ENCODE measurements around the gene PLPP4. TPM values are rescaled to one million over a fixed set of nuclear protein-coding genes. Genes with fewer than 3 reads are reported as not detected.

The PLPP4 gene
- total and polyA plus RNA-seq, 10 donors, result not detected

- TF ChIP-seq CTCF (IDR thresholded peaks at IDR 0.05 in 8 of 11, conservative IDR thresholded peaks at IDR 0.05 in 3 of 11), result no peak
- TF ChIP-seq POLR2AphosphoS5 (IDR thresholded peaks at IDR 0.05), result no peak
- no peak for TF ChIP-seq POLR2A (IDR thresholded peaks at IDR 0.05)
- no peaks in the 10 kb centered on the region for H3K27me3 ChIP-seq (replicated peaks in 1 of 7)
- H3K36me3 ChIP-seq, result no peaks in the 10 kb centered on the region
- no peak for DNase-seq
- H3K27ac ChIP-seq, result no peak overlapping the region
- intact Hi-C loops (cut with DNase I; ENCODE audit: low total_unique reads), result no loop called here
- WGBS, 5 donors, result 52 to 60% (median 56%) methylated on average over 3 of the region's 3 CpGs
- no peaks in the 10 kb centered on the region for H3K4me1 ChIP-seq
- peaks cover 7 to 33% (median 27%) of the 10 kb centered on the region in 8 donors for H3K9me3 ChIP-seq
- no peak overlapping the region for H3K4me3 ChIP-seq
These were observed 159.4 kb downstream of the PLPP4 start for GRCh38 chr10:120616311-120616911.

- intact Hi-C loops (cut with DNase I; ENCODE audit: low total_unique reads), result no loop called here
- no peaks in the 10 kb centered on the region for H3K27me3 ChIP-seq (replicated peaks in 1 of 7)
- no peaks in the 10 kb centered on the region for H3K4me1 ChIP-seq
- 43 to 89% (median 65%) methylated on average over 1 of the region's 1 CpG for WGBS, 5 donors
- no peak overlapping the region for H3K4me3 ChIP-seq
- DNase-seq, result no peak
- peaks cover 0 to 12% (median 5%) of the 10 kb centered on the region in 8 donors for H3K9me3 ChIP-seq
- no peak for TF ChIP-seq POLR2A (IDR thresholded peaks at IDR 0.05)
- TF ChIP-seq CTCF (IDR thresholded peaks at IDR 0.05 in 8 of 11, conservative IDR thresholded peaks at IDR 0.05 in 3 of 11), result no peak
- TF ChIP-seq POLR2AphosphoS5 (IDR thresholded peaks at IDR 0.05), result no peak
- no peak overlapping the region for H3K27ac ChIP-seq
- no peaks in the 10 kb centered on the region for H3K36me3 ChIP-seq
These were observed 171.2 kb downstream of the PLPP4 start for GRCh38 chr10:120628197-120628596.

- DNase-seq, result no peak
- no peak overlapping the region for H3K4me3 ChIP-seq
- intact Hi-C loops (cut with DNase I; ENCODE audit: low total_unique reads), result no loop called here
- no peak for TF ChIP-seq POLR2A (IDR thresholded peaks at IDR 0.05)
- TF ChIP-seq CTCF (IDR thresholded peaks at IDR 0.05 in 8 of 11, conservative IDR thresholded peaks at IDR 0.05 in 3 of 11), result no peak
- no peak for TF ChIP-seq POLR2AphosphoS5 (IDR thresholded peaks at IDR 0.05)
- H3K9me3 ChIP-seq, result peaks cover 0 to 12% (median 5%) of the 10 kb centered on the region in 8 donors
- no peaks in the 10 kb centered on the region for H3K27me3 ChIP-seq (replicated peaks in 1 of 7)
- no peaks in the 10 kb centered on the region for H3K4me1 ChIP-seq
- no peak overlapping the region for H3K27ac ChIP-seq
- H3K36me3 ChIP-seq, result no peaks in the 10 kb centered on the region
- WGBS, 5 donors, result 46 to 68% (median 53%) methylated on average over 1 of the region's 1 CpG
These were observed 173.2 kb downstream of the PLPP4 start for GRCh38 chr10:120630266-120630665.

- Histone ChIP-seq H3K27me3 (replicated peaks in 1 of 7) (peaks cover 0 to 1% (median 0%) of the 10 kb centered on the region in 7 donors), H3K4me1 (no peaks in the 10 kb centered on the region), H3K9me3 (peaks cover 0 to 12% (median 5%) of the 10 kb centered on the region in 8 donors), H3K36me3 (no peaks in the 10 kb centered on the region), H3K4me3 (no peak overlapping the region), H3K27ac (no peak overlapping the region)
- intact Hi-C loops (cut with DNase I; ENCODE audit: low total_unique reads), result no loop called here
- TF ChIP-seq POLR2AphosphoS5 (IDR thresholded peaks at IDR 0.05) (no peak), POLR2A (IDR thresholded peaks at IDR 0.05) (no peak), CTCF (IDR thresholded peaks at IDR 0.05 in 8 of 11, conservative IDR thresholded peaks at IDR 0.05 in 3 of 11) (no peak)
- DNase-seq, result no peak
- 50 to 72% (median 54%) methylated on average over 1 of the region's 1 CpG for WGBS, 5 donors
These were observed 175.0 kb downstream of the PLPP4 start for GRCh38 chr10:120632047-120632446.
